Lower leg skin (tissue), 3 donors: ENCODE results near the gene AIF1.

Experiments used
- CTCF ChIP-seq, 3 donors: fragments of 450-650 bp; IDR thresholded peaks; one replicate each; pipeline ENCODE4 v1.5.1; 2016; ENCODE audit warnings: antibody characterized with exemption in 3 of 3, mild to moderate bottlenecking in 3 of 3, moderate library complexity in 2 of 3
- POLR2A ChIP-seq, 2 donors: fragments of 450-650 bp; IDR thresholded peaks; one replicate each; pipeline ENCODE4 v1.6.1; 2016 to 2017; ENCODE audit warnings: antibody characterized with exemption in 2 of 2, mild to moderate bottlenecking in 1 of 2, moderate library complexity in 1 of 2

- TF ChIP-seq CTCF (IDR thresholded peaks at IDR 0.05) (no peak), POLR2A (IDR thresholded peaks at IDR 0.05) (no peak)
Measured at GRCh38 chr6:31663961-31664789, 49.1 kb downstream of the AIF1 start.
